Measurements from ENCODE around the gene PITHD1. TPM values are rescaled to one million over a fixed set of nuclear protein-coding genes. Genes with fewer than 3 reads are reported as not detected.

PITHD1 gene
- total and polyA plus RNA-seq, 2 of the 8 experiments (the other 6 are each of a cell fraction or from before 2014, with no cell fraction given): 67.4 to 68.8 TPM

DNA sequence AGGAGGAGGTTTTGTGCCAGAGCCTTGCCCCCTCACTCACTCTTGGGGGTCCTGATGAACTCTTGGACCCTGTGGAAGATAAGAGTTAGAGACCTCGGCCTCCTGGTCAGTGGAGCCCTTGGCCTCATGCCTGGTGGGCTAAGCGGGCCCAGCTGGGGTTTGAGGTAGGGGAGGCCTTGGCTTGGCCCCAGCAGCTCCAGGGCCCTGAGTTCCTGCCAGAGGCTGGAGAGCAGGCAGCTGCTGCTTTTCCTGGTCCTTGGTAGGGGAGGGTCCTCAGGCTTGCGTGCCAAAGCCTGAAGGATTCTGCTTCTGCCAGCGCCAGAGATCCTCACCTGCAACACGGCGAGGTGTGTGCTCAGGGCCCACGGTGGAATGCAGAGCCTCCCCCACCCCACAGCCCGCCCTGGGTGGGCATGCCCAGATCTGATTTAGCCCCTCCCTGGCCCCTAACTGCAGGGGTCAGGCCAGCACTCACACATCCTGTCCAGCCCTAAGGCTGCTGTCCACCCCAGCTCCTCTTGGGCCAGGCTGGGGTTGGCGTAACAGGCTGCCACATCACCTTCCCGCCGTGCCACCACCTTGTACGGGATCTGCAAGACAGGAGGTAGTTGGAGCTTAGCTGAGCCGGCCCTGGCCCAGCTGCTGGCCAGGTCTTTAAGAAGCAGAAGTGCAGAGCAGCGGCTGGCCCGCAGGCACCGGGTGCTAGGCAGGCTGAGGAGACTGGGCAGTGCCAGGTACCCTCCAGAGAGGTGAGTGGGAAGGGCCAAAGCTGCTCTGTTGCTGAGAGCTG lies 17.7 kb downstream of the PITHD1 start:
- no peak for FAIRE-seq
- H3K79me2 ChIP-seq (ENCODE audit: control insufficient read depth in 1 of 2, insufficient read depth in 2 of 2, low read length in 2 of 2): peaks cover 4 to 21% of the 10 kb centered on the region in 2 experiments; a peak in 3 of 4 replicates
- no peak overlapping the region for H2AK5ac ChIP-seq (ENCODE audit: low read depth, low read length)
- no peaks in the 10 kb centered on the region for H3K27me3 ChIP-seq (replicated peaks in 1 of 4; ENCODE audit: control insufficient read depth in 3 of 4, extremely low read depth in 1 of 4, insufficient read depth in 3 of 4, low read length in 3 of 4)
- no peak overlapping the region for H3K9ac ChIP-seq (replicated peaks in 1 of 4; ENCODE audit: extremely low read depth in 1 of 4, low read depth in 3 of 4, low read length in 3 of 4)
- no peak overlapping the region for H3K27ac ChIP-seq (ENCODE audit: low read depth, low read length)
- H3K4me2 ChIP-seq (ENCODE audit: insufficient read depth in 1 of 2, low read depth in 2 of 2, low read length in 2 of 2): no peak overlapping the region
- DNase-seq (ENCODE audit: low read depth in 1 of 2, low spot score in 2 of 2): no peak
- no peak overlapping the region for H2BK120ac ChIP-seq (replicated peaks; ENCODE audit: low read depth, low read length)
- H3K23me2 ChIP-seq (ENCODE audit: low read depth, low read length): peaks cover 17% of the 10 kb centered on the region
- no peak overlapping the region for H3K4me3 ChIP-seq (ENCODE audit: extremely low read depth in 1 of 4, insufficient read depth in 2 of 4, low read depth in 3 of 4, low read length in 4 of 4)
- H2BK12ac ChIP-seq (ENCODE audit: low read depth, low read length): no peak overlapping the region
- H2AFZ ChIP-seq (ENCODE audit: low read length): no peak overlapping the region
- H2BK15ac ChIP-seq (ENCODE audit: low read length): no peak overlapping the region
- 89% methylated on average over 10 of the region's 16 CpGs; no CpG with 5 or more reads in 1 of the 2 experiments for WGBS, 2 experiments (ENCODE audit: extremely low coverage in 1 of 2, insufficient coverage in 1 of 2, insufficient read length in 1 of 2, insufficient replicate concordance in 2 of 2, low coverage in 1 of 2, low lambda C conversion rate in 2 of 2, missing lambda C conversion rate in 1 of 2)
- H3K23ac ChIP-seq (ENCODE audit: insufficient read length): no peak overlapping the region
- POLR2A ChIA-PET (ENCODE audit: partially characterized antibody): interaction anchor here (0.6 to 16.2 kb wide), 3 partner anchors 10 to 29 kb away, joined by 3 to 192 read pairs (median 28); partner anchors contain the start of genes HMGCL and PITHD1
- H3K14ac ChIP-seq (ENCODE audit: insufficient read length): no peak overlapping the region
- no peak overlapping the region for H3K56ac ChIP-seq (replicated peaks; ENCODE audit: insufficient read length, low read depth, low read length)
- H3K9me3 ChIP-seq (ENCODE audit: insufficient read depth in 2 of 2, low read depth in 1 of 2, low read length in 1 of 2): no peaks in the 10 kb centered on the region
- H3K18ac ChIP-seq (ENCODE audit: extremely low read depth, low read length): no peak overlapping the region
- peaks cover 0 to 21% (median 16%) of the 10 kb centered on the region in 4 experiments; a peak in 6 of 7 replicates for H3K4me1 ChIP-seq (replicated peaks in 1 of 4; ENCODE audit: control insufficient read depth in 3 of 4, insufficient read depth in 4 of 4, low read length in 3 of 4)
- H3K4ac ChIP-seq (replicated peaks; ENCODE audit: insufficient read length, low read depth, low read length): no peak overlapping the region
- CTCF ChIA-PET (ENCODE audit: partially characterized antibody): interaction anchor here (1.2 to 5.1 kb wide), 6 partner anchors 15 to 43 kb away, joined by 3 to 37 read pairs (median 4); no protein-coding TSS in a partner anchor
- peaks cover 7 to 11% of the 10 kb centered on the region in 2 experiments for H4K20me1 ChIP-seq (replicated peaks in 1 of 2; ENCODE audit: control insufficient read depth in 1 of 2, insufficient read depth in 2 of 2, low read length in 2 of 2)
- no peak overlapping the region for H2BK20ac ChIP-seq (ENCODE audit: low read length)
- peaks cover 6 to 31% (median 22%) of the 10 kb centered on the region in 4 experiments; a peak in 6 of 8 replicates for H3K36me3 ChIP-seq (ENCODE audit: control insufficient read depth in 2 of 4, insufficient read depth in 4 of 4, low read length in 3 of 4)
- peaks cover 10% of the 10 kb centered on the region; the same call in 1 of the 2 replicates for H3K79me1 ChIP-seq (ENCODE audit: low read depth, low read length)
- H4K91ac ChIP-seq (replicated peaks; ENCODE audit: insufficient read length, low read length): no peak overlapping the region
- no peak overlapping the region; the same call in 1 of the 2 replicates for H4K8ac ChIP-seq (ENCODE audit: extremely low read depth, insufficient read depth, low read length)
- H4K5ac ChIP-seq (ENCODE audit: insufficient read length, low read depth, low read length): no peak overlapping the region
- H2BK5ac ChIP-seq (ENCODE audit: low read depth, low read length): no peak overlapping the region
- no peak for TF ChIP-seq PHF8 (conservative IDR thresholded peaks at IDR 0.05; ENCODE audit: low read depth, low read length)
- no peak for TF ChIP-seq SIN3A (conservative IDR thresholded peaks at IDR 0.05 in 1 of 2, IDR thresholded peaks at IDR 0.05 in 1 of 2; ENCODE audit: low read depth in 1 of 2, low read length in 2 of 2)
- no peak for TF ChIP-seq MAFK (IDR thresholded peaks at IDR 0.05; ENCODE audit: low read depth, low read length)
- TF ChIP-seq CHD1 (IDR thresholded peaks at IDR 0.05; ENCODE audit: low read depth, low read length): no peak
- no peak for TF ChIP-seq EZH2 (IDR thresholded peaks at IDR 0.05; ENCODE audit: low read depth, low read length, severe bottlenecking)
- TF ChIP-seq EGR1 (IDR thresholded peaks at IDR 0.05; ENCODE audit: borderline replicate concordance, low read depth, low read length): no peak
- TF ChIP-seq RNF2 (IDR thresholded peaks at IDR 0.05; ENCODE audit: borderline replicate concordance, low read depth, low read length, missing control alignments, poor library complexity, severe bottlenecking): no peak
- TF ChIP-seq POLR2A (IDR thresholded peaks at IDR 0.05; ENCODE audit: control extremely low read depth in 1 of 2, low read depth in 2 of 2, low read length in 2 of 2): no peak
- TF ChIP-seq, protein P1, sequence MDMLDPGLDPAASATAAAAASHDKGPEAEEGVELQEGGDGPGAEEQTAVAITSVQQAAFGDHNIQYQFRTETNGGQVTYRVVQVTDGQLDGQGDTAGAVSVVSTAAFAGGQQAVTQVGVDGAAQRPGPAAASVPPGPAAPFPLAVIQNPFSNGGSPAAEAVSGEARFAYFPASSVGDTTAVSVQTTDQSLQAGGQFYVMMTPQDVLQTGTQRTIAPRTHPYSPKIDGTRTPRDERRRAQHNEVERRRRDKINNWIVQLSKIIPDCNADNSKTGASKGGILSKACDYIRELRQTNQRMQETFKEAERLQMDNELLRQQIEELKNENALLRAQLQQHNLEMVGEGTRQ (IDR thresholded peaks at IDR 0.05; ENCODE audit: low read length): no peak
- TF ChIP-seq POLR2AphosphoS5 (IDR thresholded peaks at IDR 0.05; ENCODE audit: low read depth, low read length): no peak
